C4-2B (cell line): ENCODE data around the gene NDRG3.

Experiments
- H3K27ac ChIP-seq: fragments of 450-650 bp; 2 replicates; pipeline ENCODE4 v1.5.1; 2017
- CTCF ChIP-seq: fragments of 450-650 bp; conservative IDR thresholded peaks from 2 replicates; pipeline ENCODE4 v1.5.1; 2017; ENCODE audit warnings: mild to moderate bottlenecking
- ZFX ChIP-seq: fragments of 450-650 bp; IDR thresholded peaks from 2 replicates; pipeline ENCODE4 v1.6.1; 2017

The NDRG3 gene

GRCh38 chr20:36744243-36744642, 1.6 kb downstream of the NDRG3 start:
- peak overlapping the region; percentile 82 for H3K27ac ChIP-seq

GRCh38 chr20:36742558-36742957, 3.3 kb downstream of the NDRG3 start:
- no peak overlapping the region for H3K27ac ChIP-seq
- TF ChIP-seq CTCF (no peak), ZFX (no peak)

More at GRCh38 chr20:36744243-36744642, 1.6 kb downstream of the NDRG3 start:
- TF ChIP-seq CTCF (no peak), ZFX (no peak)

DNA sequence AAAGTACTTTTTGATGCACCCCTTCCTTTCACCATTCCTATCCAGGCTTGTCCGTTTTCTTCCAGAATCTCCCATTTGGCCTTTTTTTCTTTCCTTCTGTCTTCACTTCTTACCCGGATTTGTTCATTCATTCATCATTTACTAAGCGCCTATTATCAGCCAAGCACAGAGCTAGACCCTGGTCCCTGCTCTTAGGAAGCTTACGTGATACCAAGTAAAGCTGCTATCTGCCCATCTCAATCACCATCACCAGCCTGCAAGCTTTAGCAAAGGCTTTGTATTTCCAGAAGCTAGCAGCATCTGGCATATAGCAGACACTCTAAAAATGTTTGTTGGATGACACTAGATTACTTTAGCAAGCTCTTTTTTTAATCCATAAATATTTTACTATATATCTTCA, 4.8 kb downstream of the NDRG3 start:
- no peak for TF ChIP-seq CTCF
- H3K27ac ChIP-seq = no peak overlapping the region

- no peak overlapping the region for H3K27ac ChIP-seq
- TF ChIP-seq ZFX = no peak
Measured at GRCh38 chr20:36737183-36737499, 8.7 kb downstream of the NDRG3 start.

DNA sequence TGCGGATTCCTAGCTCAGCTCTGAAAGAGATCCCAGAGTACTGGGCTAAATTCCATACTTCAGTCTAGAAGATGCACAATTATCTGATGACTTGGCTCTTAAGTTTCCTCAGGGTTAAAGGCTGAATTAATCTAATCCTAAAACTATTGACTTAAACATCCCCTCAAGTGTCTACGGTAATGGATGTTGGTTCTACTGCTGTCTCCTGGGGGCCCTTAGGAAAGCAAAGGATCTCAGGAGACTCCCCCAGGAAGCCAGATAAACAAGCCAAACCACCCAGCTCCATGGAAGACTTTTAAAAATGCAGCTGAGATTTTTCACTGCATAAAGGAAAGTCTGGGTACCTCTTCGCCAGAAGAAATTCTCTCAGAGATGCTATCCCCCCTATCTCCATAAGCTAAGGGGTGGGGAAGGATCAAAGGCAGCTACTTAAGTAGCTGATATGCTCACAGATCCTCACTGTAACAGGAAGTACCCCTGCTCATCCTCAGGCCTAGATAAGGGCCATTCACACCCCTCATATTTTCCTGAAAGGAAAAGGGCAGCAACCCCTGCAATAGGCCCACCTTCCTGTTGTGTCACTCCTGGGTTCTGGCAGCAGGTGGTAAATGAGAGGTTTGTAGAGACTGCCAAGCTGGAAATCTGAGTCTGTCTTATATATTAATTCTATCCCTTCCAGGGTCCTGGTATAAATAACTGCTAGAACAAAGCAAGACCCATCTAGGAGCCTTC, 9.3 kb downstream of the NDRG3 start:
- no peak overlapping the region for H3K27ac ChIP-seq
- TF ChIP-seq CTCF = no peak
- no peak for TF ChIP-seq ZFX

DNA sequence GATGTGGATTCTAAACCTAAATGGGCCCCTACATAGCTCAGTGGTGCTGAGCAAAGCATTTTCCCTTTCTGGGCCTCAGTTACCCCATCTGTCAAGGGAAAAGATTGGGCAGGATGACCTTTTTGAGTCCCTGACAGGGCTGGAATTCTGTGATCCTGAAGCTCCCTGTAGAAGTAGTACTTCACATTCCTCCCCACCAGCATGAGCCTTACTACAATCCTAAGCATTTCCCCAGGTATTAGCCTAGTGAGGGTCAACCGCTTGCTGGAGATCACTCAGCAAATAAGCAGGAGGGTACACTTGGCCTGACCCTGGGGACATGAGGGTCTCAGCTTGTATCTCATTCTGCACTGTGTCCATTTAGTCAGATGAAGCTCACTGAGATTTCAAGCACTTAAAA, 13.4 kb downstream of the NDRG3 start:
- TF ChIP-seq CTCF (no peak), ZFX (no peak)

GRCh38 chr20:36728986-36729385, 16.9 kb downstream of the NDRG3 start:
- TF ChIP-seq ZFX = no peak
- no peak for TF ChIP-seq CTCF
- no peak overlapping the region for H3K27ac ChIP-seq

More for the DNA sequence above, 13.4 kb downstream of the NDRG3 start:
- peak overlapping the region; percentile 87 for H3K27ac ChIP-seq

- TF ChIP-seq CTCF (no peak), ZFX (no peak)
- no peak overlapping the region for H3K27ac ChIP-seq
Measured at GRCh38 chr20:36726168-36726567, 19.7 kb downstream of the NDRG3 start.
